IMR-90 (cell line): ENCODE results near the gene NRDC. TPM values are rescaled to one million over a fixed set of nuclear protein-coding genes. Genes with fewer than 3 reads are reported as not detected.

Source experiments
- ATAC-seq: fragments of 200-7000 bp; cut with Tn5 transposase; 2 replicates; pipeline ENCODE4 v1.9.1; 2020; ENCODE audit warnings: low read depth, mild to moderate bottlenecking, moderate library complexity
- BruUV-seq: library from RNA; stranded (reverse); fragments of 400-500 nt; replicated peaks from 2 replicates; lab custom pipeline; 2021; lab: Mats Ljungman, UMichigan
- CTCF ChIA-PET: fragments of 300-600 bp; formaldehyde crosslinking; extraction: SDS; loops from one replicate; lab custom pipeline; 2021; ENCODE audit warnings: antibody characterized with exemption; lab: Yijun Ruan, JAX
- POLR2A ChIA-PET: fragments of 300-600 bp; sonication (Branson Sonifier 250); formaldehyde crosslinking; loops from one replicate; lab custom pipeline; 2022; ENCODE audit warnings: antibody characterized with exemption; ENCODE audit not compliant: unreplicated experiment; lab: Charles Lee
- DNase-seq: peaks from one replicate; pipeline ENCODE4 v3.0.0; 2013
- H2AFZ ChIP-seq: replicated peaks from 2 replicates; pipeline ENCODE3; 2013; ENCODE audit warnings: low read length, mild to moderate bottlenecking; ENCODE audit not compliant: poor library complexity
- H2AK5ac ChIP-seq: 2 replicates; pipeline ENCODE4 v1.6.1; 2013; ENCODE audit warnings: low read depth, low read length, inconsistent platforms
- H2AK9ac ChIP-seq: replicated peaks from 2 replicates; pipeline ENCODE3; 2013; ENCODE audit warnings: mild to moderate bottlenecking, low read depth, low read length, moderate library complexity; ENCODE audit not compliant: poor library complexity
- H2BK120ac ChIP-seq: 2 replicates; pipeline ENCODE4 v1.6.1; 2013; ENCODE audit warnings: low read depth, low read length, inconsistent platforms
- H2BK15ac ChIP-seq: 3 replicates; pipeline ENCODE4 v1.6.1; 2013; ENCODE audit warnings: low read depth, low read length, inconsistent platforms
- H2BK20ac ChIP-seq: 2 replicates; pipeline ENCODE4 v1.6.1; 2013; ENCODE audit warnings: low read depth, mild to moderate bottlenecking, inconsistent platforms, low read length, moderate library complexity
- H2BK5ac ChIP-seq: 2 replicates; pipeline ENCODE4 v1.6.1; 2013; ENCODE audit warnings: mild to moderate bottlenecking, low read depth, low read length, inconsistent platforms; ENCODE audit not compliant: poor library complexity, severe bottlenecking
- H3K14ac ChIP-seq: replicated peaks from 2 replicates; pipeline ENCODE4 v1.6.1; 2013; ENCODE audit warnings: low read depth, low read length, inconsistent platforms
- H3K18ac ChIP-seq: 2 replicates; pipeline ENCODE4 v1.6.1; 2013; ENCODE audit warnings: low read depth, low read length, control low read depth
- H3K23ac ChIP-seq: 2 replicates; pipeline ENCODE4 v1.6.1; 2013; ENCODE audit warnings: low read depth, low read length, inconsistent platforms
- H3K27ac ChIP-seq: 2 replicates; pipeline ENCODE4 v1.5.1; 2013; ENCODE audit warnings: mild to moderate bottlenecking, control low read depth, low read length; ENCODE audit not compliant: insufficient read depth
- H3K27me3 ChIP-seq: 2 replicates; pipeline ENCODE4 v1.6.1; 2013; ENCODE audit warnings: low read length; ENCODE audit not compliant: control insufficient read depth, insufficient read depth
- H3K36me3 ChIP-seq: 2 replicates; pipeline ENCODE4 v1.6.1; 2013; ENCODE audit warnings: low read length, mixed read lengths; ENCODE audit not compliant: control insufficient read depth, insufficient read depth
- H3K4ac ChIP-seq: 2 replicates; pipeline ENCODE4 v1.6.1; 2013; ENCODE audit warnings: low read depth, low read length, inconsistent platforms
- H3K4me1 ChIP-seq: 2 replicates; pipeline ENCODE4 v1.6.1; 2013; ENCODE audit warnings: low read length, mixed read lengths; ENCODE audit not compliant: control insufficient read depth, insufficient read depth
- H3K4me2 ChIP-seq: 2 replicates; pipeline ENCODE4 v1.6.1; 2013; ENCODE audit warnings: low read depth, mild to moderate bottlenecking, control low read depth, low read length, moderate library complexity
- H3K4me3 ChIP-seq: 2 replicates; pipeline ENCODE4 v1.5.1; 2013; ENCODE audit warnings: low read depth, mild to moderate bottlenecking, control low read depth, low read length, moderate library complexity; ENCODE audit not compliant: insufficient read depth
- H3K56ac ChIP-seq: 2 replicates; pipeline ENCODE4 v1.6.1; 2013; ENCODE audit warnings: low read length, inconsistent platforms; ENCODE audit not compliant: insufficient read depth; ENCODE audit errors: extremely low read depth
- H3K79me1 ChIP-seq, 2 experiments: 2 replicates each; pipeline ENCODE4 v1.6.1; 2013; ENCODE audit warnings: low read length in 2 of 2, inconsistent platforms in 1 of 2, low read depth in 1 of 2
- H3K9ac ChIP-seq: 2 replicates; pipeline ENCODE4 v1.6.1; 2013; ENCODE audit warnings: low read depth, low read length, control low read depth
- H3K9me1 ChIP-seq: 2 replicates; pipeline ENCODE4 v1.6.1; 2013; ENCODE audit warnings: low read length, inconsistent platforms; ENCODE audit not compliant: insufficient read depth
- H3K9me3 ChIP-seq: 2 replicates; pipeline ENCODE4 v1.6.1; 2013; ENCODE audit warnings: low read length; ENCODE audit not compliant: control insufficient read depth, insufficient read depth
- H4K20me1 ChIP-seq: 2 replicates; pipeline ENCODE4 v1.6.1; 2013; ENCODE audit warnings: low read length, inconsistent platforms; ENCODE audit not compliant: insufficient read depth
- H4K5ac ChIP-seq: 2 replicates; pipeline ENCODE4 v1.6.1; 2013; ENCODE audit warnings: mild to moderate bottlenecking, low read depth, low read length, control low read depth
- H4K8ac ChIP-seq, 2 experiments: 2 replicates each; pipeline ENCODE4 v1.6.1; 2013; ENCODE audit warnings: low read depth in 2 of 2, low read length in 2 of 2, control low read depth in 1 of 2, inconsistent platforms in 1 of 2
- H4K91ac ChIP-seq: 2 replicates; pipeline ENCODE4 v1.6.1; 2013; ENCODE audit warnings: low read depth, low read length, inconsistent platforms; ENCODE audit not compliant: insufficient read depth
- CHD1 ChIP-seq: IDR thresholded peaks from 2 replicates; pipeline ENCODE4 v1.6.1; 2012; ENCODE audit warnings: low read depth, low read length, improper control_type of control experiment
- MAZ ChIP-seq: IDR thresholded peaks from 2 replicates; pipeline ENCODE4 v1.6.1; 2012; ENCODE audit warnings: low read depth, mild to moderate bottlenecking, low read length, improper control_type of control experiment, moderate library complexity, borderline replicate concordance
- MXI1 ChIP-seq: IDR thresholded peaks from 2 replicates; pipeline ENCODE4 v1.6.1; 2012; ENCODE audit warnings: low read depth, mild to moderate bottlenecking, low read length, moderate library complexity, borderline replicate concordance
- RAD21 ChIP-seq: IDR thresholded peaks from 2 replicates; pipeline ENCODE4 v1.6.1; 2012; ENCODE audit warnings: low read length, improper control_type of control experiment
- SMC3 ChIP-seq: fragments of 150-350 bp; IDR thresholded peaks from 2 replicates; pipeline ENCODE4 v1.6.1; 2016; ENCODE audit warnings: low read depth, mild to moderate bottlenecking, antibody characterized with exemption, low read length, moderate library complexity
- WGBS, 2 experiments: methylation state at CpG; one replicate each; pipeline versions ENCODE4 v1.1.5 to v1.1.7; 2013; ENCODE audit warnings: missing lambda C conversion rate in 2 of 2; ENCODE audit not compliant: insufficient read length in 1 of 2; ENCODE audit errors: extremely low coverage in 2 of 2; 5-methylcytosine and 5-hydroxymethylcytosine counted together
- dilution Hi-C: fragments of 300-500 bp; cut with HindIII; formaldehyde crosslinking; loops from one replicate; pipeline ENCODE4 v1.14.3; 2018; ENCODE audit warnings: low sequenced_read_pairs; ENCODE audit not compliant: unreplicated experiment
- in situ Hi-C: fragments of 300-500 bp; cut with MboI; formaldehyde crosslinking; loops from 3 replicates; pipeline ENCODE4 v1.14.3; 2019; ENCODE audit warnings: low sequenced_read_pairs, inconsistent platforms, mixed read lengths
- intact Hi-C: fragments of 100-400 bp; cut with micrococcal nuclease; formaldehyde crosslinking; loops from 2 replicates; pipeline ENCODE4 v1.10.0; 2022
- polyA plus RNA-seq, 3 experiments: library from polyadenylated mRNA; depleted of rRNA; stranded (reverse); fragments of >200 nt; gene quantifications; 2 replicates each; pipeline ENCODE4 v1.2.3, GENCODE V29; 2012; ENCODE audit warnings: low replicate concordance in 1 of 3
- total RNA-seq: library from RNA; depleted of rRNA; stranded (reverse); fragments of >200 nt; gene quantifications from 2 replicates; pipeline ENCODE4 v1.2.3, GENCODE V29; 2012
- TF ChIP-seq, protein P1 (sequence below): fragments of 150-350 bp; IDR thresholded peaks from 2 replicates; pipeline ENCODE4 v1.6.1; 2016; ENCODE audit warnings: low read depth, mild to moderate bottlenecking, low read length, moderate library complexity, borderline replicate concordance
- TF ChIP-seq, protein P2 (sequence below): conservative IDR thresholded peaks from 2 replicates; pipeline ENCODE4 v1.5.1; 2012; ENCODE audit warnings: mild to moderate bottlenecking, low read depth, low read length, improper control_type of control experiment

Gene NRDC
- total and polyA plus RNA-seq, 2 of the 4 experiments (the other 2 are of a cell fraction), result 75.8 to 84.7 TPM

DNA sequence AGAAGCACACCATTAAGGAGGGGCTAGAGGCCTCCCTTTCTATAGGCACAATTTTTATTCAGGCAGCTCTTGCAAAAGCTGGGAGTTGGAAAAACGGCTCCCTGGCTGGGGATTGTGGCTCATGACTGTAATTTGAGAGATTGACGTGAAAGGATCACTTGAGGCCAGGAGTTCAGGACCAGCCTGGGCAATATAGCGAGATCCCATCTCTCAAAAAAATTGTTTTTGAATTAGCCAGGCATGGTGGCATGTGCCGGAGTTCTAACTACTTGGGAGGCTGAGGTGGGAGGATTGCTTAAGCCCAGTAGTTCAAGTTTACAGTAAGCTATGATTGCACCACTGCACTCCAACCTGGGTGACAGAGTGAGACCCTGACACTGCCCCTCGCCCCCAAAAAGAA is 23.9 kb upstream of the NRDC start:
- Histone ChIP-seq H2AK5ac (peak overlapping the region; percentile 35; the same call in 1 of the 2 replicates), H3K4me3 (no peak overlapping the region), H3K9ac (no peak overlapping the region), H4K5ac (no peak overlapping the region), H3K23ac (no peak overlapping the region), H2BK20ac (0 out of 2 replicates have a peak overlapping the region, but pooled peaks have one; percentile 16), H3K36me3 (no peaks in the 10 kb centered on the region), H2BK5ac (no peak overlapping the region), H2AFZ (no peak overlapping the region), H3K79me1 (peaks cover 0 to 7% of the 10 kb centered on the region in 2 experiments; a peak in 1 of 4 replicates), H4K20me1 (no peaks in the 10 kb centered on the region), H2BK15ac (no peak overlapping the region; the same call in 2 of the 3 replicates), H2AK9ac (no peak overlapping the region), H3K18ac (no peak overlapping the region; the same call in 1 of the 2 replicates), H3K14ac (0 out of 2 replicates have a peak overlapping the region, but pooled peaks have one; percentile 10), H3K4ac (0 out of 2 replicates have a peak overlapping the region, but pooled peaks have one; percentile 15), H3K9me1 (peaks cover 15% of the 10 kb centered on the region), H3K27ac (no peak overlapping the region), H3K27me3 (no peaks in the 10 kb centered on the region), H3K56ac (no peak overlapping the region), H2BK120ac (peak overlapping the region; percentile 28; the same call in 1 of the 2 replicates), H4K91ac (peak overlapping the region; percentile 10), H3K4me1 (peaks cover 20% of the 10 kb centered on the region), H4K8ac (no peak overlapping the region), H3K9me3 (no peaks in the 10 kb centered on the region), H3K4me2 (no peak overlapping the region)
- no peak for TF ChIP-seq MXI1
- no peak for TF ChIP-seq RAD21
- no peak for TF ChIP-seq CHD1
- TF ChIP-seq, protein P1, sequence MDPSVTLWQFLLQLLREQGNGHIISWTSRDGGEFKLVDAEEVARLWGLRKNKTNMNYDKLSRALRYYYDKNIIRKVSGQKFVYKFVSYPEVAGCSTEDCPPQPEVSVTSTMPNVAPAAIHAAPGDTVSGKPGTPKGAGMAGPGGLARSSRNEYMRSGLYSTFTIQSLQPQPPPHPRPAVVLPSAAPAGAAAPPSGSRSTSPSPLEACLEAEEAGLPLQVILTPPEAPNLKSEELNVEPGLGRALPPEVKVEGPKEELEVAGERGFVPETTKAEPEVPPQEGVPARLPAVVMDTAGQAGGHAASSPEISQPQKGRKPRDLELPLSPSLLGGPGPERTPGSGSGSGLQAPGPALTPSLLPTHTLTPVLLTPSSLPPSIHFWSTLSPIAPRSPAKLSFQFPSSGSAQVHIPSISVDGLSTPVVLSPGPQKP, result no peak
- TF ChIP-seq, protein P2, sequence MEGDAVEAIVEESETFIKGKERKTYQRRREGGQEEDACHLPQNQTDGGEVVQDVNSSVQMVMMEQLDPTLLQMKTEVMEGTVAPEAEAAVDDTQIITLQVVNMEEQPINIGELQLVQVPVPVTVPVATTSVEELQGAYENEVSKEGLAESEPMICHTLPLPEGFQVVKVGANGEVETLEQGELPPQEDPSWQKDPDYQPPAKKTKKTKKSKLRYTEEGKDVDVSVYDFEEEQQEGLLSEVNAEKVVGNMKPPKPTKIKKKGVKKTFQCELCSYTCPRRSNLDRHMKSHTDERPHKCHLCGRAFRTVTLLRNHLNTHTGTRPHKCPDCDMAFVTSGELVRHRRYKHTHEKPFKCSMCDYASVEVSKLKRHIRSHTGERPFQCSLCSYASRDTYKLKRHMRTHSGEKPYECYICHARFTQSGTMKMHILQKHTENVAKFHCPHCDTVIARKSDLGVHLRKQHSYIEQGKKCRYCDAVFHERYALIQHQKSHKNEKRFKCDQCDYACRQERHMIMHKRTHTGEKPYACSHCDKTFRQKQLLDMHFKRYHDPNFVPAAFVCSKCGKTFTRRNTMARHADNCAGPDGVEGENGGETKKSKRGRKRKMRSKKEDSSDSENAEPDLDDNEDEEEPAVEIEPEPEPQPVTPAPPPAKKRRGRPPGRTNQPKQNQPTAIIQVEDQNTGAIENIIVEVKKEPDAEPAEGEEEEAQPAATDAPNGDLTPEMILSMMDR, result no peak
- no peak for TF ChIP-seq SMC3
- TF ChIP-seq MAZ, result no peak
- intact Hi-C loops, result no loop called here
- DNase-seq, result no peak
- in situ Hi-C loops, result no loop called here
- ChIA-PET CTCF (interaction anchor here (1.1 kb wide), 1 partner anchor 23 kb away, joined by 3 read pairs; no protein-coding TSS in a partner anchor), POLR2A (no interaction called here)
- no CpG with 5 or more reads among the region's 5 CpGs for WGBS, 2 experiments
- no peak for ATAC-seq
- BruUV-seq, result no TSS peak
- dilution Hi-C loops, result no loop called here
